Hepatocyte (in vitro differentiated cells): ENCODE measurements around the gene NDST1.

Source experiments
- CTCF ChIP-seq: fragments of 200-600 bp; sonication (generic); IDR thresholded peaks from 2 replicates; pipeline ENCODE4 v1.5.1; 2016; ENCODE audit warnings: antibody characterized with exemption, mild to moderate bottlenecking; ENCODE audit not compliant: poor library complexity
- EZH2phosphoT487 ChIP-seq: fragments of 200-600 bp; sonication (generic); IDR thresholded peaks from one replicate; pipeline ENCODE4 v1.6.1; 2018; ENCODE audit warnings: antibody characterized with exemption, mild to moderate bottlenecking, low read depth, moderate library complexity; ENCODE audit not compliant: unreplicated experiment, severe bottlenecking

GRCh38 chr5:150556106-150556505 is 48.2 kb downstream of the NDST1 start:
- TF ChIP-seq CTCF (no peak), EZH2phosphoT487 (no peak)
